GM15510 (cell line): ENCODE measurements around the gene CPSF2.

ENCODE experiments used
- POLR2A ChIP-seq: IDR thresholded peaks from 3 replicates; pipeline ENCODE4 v1.6.1; 2011; ENCODE audit warnings: borderline replicate concordance; ENCODE audit not compliant: insufficient read length; ENCODE audit errors: extremely low read depth

Gene CPSF2

DNA sequence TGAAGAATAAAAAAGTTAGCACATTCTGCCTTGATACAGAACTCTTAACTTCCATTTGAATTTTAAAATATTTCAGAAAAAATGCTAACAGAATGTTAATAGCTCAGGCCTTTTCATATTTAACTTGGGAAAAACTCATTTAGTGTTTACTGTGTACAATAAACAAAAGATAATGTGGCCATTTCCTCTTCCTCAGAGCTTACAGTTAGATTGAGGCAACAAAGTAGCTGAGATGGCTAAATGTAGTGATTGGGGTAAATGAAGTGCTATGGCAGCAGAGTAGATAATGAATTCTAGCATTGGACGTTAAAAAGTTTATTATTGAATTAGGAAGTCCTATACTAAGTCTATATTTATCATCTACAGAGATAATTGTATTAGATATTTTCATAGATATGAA, 12.7 kb downstream of the CPSF2 start:
- TF ChIP-seq POLR2A, result no peak

DNA sequence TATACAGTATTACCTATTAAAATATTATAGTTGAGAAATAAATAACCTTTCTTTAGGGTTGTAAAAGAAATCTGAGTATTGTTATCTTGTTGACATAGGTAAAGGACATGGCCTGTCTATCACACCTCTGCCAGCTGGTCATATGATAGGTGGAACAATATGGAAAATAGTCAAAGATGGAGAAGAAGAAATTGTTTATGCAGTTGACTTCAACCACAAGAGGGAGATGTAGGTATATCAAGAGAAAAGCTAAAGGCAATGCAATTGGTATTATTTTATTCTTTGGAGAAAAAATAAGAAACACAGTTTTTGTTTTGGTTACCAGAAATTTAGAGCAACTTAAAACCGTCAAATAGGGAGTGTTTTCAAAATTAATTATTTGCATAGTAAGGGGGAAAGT, 13.5 kb downstream of the CPSF2 start:
- TF ChIP-seq POLR2A, result no peak

DNA sequence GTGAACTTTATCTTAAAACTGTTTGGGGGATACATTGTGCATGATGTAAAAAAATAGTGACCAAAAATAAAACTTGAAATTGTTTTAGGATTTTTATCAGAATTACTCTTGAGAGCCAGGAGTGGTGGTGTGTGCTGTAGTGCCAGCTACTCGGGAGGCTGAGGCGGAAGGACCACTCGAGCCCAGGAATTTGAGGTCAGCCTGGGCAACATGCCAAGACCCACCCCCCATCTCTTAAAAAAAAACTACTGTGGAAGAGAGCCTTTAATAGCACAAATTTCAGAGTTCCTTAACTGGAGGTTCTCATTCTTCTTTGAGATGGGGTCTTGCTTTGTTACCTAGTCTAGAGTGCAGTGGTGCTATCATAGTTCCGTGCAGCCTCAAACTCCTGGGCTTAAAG, 21.5 kb downstream of the CPSF2 start:
- no peak for TF ChIP-seq POLR2A

DNA sequence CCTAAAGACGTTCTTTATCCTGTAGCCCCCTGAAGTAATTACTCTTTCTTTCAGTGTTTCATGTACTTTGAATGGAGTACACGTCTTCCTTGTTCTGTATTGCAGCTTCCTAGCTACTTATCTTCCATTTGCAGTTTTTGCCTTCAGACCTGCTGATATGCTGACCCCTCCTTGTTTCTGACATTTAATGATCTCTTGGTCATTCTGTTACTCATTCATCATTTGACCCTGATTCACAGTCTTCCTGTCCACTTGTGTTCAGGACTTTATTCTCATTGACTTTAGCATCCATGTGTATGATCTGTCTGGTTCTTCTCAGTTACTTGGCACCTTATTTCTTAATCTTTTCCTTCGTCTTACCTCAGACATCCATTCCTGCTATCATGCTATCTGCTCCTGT, 22.2 kb downstream of the CPSF2 start:
- no peak for TF ChIP-seq POLR2A

DNA sequence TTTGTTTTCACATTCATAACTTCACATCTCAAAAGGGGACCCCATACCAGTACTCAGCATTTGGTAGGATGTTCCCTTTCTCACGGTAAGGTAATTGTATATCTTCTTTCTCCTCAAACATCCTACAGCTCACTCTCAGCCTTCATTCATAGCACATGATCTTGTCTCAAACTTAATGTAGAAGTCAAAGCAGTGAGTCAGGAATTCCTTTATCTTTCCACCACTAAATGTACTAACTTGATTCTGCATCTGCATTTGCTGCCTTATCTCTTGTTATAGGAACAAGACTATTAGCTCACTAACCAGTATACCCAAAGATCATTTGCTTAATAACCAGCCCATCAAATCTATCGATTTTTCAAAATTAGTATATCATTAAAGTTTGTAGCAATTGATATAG, 22.9 kb downstream of the CPSF2 start:
- TF ChIP-seq POLR2A, result no peak

DNA sequence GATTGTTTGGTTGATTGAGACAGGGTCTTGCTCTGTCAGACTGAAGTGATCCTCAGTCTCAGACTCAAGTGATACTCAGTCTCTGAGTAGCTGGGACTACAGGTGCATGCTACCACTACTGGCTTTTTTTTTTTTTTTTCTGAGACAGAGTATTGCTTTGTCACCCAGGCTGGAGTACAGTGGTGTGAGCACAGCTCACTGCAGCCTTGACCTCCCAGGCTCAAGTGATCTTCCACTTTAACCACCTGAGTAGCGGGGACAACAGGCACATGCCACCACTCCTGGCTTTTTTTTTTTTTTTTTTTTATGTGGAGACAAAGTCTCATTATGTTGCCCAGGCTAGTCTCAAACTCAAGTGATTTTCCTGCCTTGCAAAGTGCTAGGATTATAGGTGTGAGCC, 31.8 kb downstream of the CPSF2 start:
- TF ChIP-seq POLR2A, result no peak

DNA sequence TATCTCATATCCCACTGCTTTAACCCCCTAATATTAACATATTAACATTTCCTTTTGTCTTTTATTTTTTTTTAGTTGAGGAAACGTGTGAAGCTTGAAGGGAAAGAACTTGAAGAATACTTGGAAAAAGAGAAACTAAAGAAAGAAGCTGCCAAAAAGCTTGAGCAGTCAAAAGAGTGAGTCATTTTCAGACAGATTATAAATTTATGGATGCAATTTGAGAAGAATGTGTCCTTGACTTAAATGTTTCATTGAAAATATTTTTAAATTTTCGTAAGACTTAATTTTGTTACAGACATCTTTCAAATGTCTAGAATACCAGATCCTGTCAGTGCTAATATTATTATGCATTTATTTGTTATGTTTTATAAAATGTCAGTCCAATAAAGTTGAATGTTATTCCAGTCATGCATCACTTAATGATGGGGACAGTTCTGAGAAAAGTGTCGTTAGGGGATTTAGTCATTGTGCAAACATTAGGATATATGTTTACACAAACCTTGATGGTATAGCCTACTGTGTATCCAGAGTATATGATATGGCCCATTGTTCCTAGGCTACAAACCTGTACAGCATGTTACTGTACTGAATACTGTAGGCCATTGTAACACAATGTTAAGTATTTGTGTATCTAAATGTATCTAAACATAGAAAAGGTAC, 32.6 kb downstream of the CPSF2 start:
- TF ChIP-seq POLR2A, result no peak

DNA sequence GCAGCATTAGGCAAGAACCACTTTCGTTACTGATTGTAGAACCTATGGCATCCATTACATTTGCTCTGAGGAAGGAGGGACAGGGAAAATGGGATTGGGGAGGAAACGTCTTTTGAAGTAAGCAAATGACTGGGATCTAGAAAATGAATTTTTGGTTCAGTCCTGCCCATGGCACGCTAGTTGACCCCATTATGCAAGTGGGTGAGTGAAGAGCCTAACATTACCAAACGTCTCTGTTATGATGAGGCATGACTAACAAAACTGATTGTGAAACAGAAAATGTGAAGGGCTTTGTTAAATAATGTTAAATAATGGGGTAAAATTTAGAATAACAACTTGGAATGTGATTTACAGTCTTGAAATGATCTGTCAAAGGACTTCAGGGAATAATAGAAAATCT, 38.9 kb downstream of the CPSF2 start:
- TF ChIP-seq POLR2A, result no peak

DNA sequence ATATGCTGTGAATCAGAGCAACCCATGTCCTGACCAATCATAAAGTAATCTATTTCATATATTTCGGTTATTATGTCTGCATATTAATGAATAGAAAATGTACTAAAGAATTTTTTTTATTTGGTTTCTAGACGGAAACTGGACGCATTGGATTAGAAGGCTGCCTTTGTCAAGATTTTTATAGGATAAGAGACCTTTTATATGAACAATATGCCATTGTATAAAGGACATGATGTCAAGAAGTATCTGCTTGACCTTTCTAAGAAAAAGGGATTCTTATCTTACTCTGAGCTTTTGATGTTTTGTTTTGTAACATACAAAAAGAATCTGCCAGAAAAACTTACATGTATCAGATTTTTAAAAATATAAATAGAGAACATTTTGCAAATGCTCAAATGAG, 39.8 kb downstream of the CPSF2 start:
- no peak for TF ChIP-seq POLR2A

DNA sequence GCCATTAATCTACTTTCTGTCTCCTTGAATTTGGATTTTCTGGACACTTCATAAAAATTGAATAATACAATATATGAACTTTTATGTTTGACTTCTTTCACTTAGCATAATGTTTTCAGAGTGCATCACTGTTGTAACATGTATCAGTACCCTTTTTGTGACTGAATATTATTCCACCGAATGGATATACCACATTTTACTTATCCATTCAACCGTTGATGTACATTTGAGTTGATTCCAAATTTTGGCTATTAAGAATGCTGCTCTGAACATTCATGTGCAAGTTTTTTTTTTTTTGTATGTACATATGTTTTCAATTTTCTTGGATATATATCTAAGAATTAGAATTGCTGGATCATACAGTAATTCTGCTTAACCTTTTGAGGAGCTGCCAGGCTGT, 43.2 kb downstream of the CPSF2 start:
- TF ChIP-seq POLR2A, result no peak

DNA sequence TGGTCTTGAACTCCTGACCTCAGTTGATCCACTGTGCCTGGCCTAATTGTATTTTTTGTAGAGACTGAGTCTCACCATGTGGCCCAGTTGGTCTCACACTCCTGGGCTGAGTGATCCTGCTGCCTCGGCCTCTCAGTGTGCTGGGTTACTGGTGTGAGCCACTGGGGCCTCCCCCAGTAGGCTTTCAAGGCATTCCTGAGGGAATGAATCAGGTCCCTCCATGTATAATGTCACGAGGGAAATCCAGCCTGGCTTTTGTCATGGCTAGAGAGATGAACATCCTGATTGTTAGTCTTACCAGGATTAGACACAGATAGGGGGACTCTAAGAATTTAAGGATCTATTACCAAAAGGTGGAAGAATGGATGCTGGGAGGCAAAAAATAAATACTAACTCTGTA, 51.9 kb downstream of the CPSF2 start:
- TF ChIP-seq POLR2A, result no peak

DNA sequence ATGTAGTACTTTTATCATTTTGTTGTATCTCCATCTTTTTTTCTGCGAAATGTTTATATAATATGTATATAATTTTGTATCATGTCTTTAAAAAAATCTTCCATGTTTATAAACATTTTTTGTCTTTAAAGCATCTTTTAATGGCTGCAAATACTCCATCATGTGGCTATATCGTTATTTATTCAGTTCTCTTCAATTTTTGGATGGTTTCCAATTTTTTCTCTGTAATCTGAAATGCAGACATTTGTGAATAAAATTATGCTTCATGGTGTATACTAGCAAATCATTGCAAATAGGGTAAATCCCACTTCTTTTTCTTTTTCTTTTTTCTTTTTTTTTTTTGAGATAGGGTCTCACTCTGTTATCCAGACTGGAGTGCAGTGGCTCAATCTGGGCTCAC, 54.0 kb downstream of the CPSF2 start:
- no peak for TF ChIP-seq POLR2A

DNA sequence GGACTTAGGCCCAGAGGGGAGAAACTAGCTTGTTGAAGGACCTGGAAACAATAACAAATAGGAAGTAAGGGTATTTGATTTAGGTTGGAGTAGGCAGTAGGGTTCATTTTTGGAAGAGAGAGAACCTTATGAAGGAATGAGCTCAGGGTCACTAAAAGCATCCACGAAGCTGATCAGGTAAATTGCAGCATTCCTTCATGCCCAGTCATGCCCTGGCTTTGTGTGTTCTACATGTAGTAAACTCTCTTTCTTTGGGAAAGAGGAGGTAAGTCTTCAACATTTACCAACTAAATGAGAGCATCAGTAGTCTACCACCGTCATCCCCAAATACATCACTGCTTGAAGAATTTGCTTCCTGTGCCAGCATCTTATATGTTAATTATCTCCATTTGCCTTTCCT, 54.7 kb downstream of the CPSF2 start:
- no peak for TF ChIP-seq POLR2A

DNA sequence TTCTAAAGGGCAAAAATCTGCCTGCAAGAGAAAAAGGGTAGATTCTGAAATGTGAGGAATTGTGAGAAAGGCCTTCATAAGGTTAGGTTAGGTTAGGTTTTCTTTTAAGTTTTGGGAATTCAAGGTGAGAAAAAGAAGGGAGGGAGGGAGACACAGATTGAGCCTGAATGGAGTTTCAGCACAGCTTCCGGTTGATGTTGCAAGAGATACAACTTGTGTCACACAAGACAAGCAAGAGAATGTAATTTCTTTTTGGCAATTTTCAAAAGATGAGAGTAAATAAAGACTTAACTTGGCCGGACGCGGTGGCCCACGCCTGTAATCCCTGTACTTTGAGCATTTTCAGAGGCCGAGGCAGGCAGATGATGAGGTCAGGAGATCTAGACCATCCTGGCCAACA, 63.8 kb downstream of the CPSF2 start:
- TF ChIP-seq POLR2A, result no peak

DNA sequence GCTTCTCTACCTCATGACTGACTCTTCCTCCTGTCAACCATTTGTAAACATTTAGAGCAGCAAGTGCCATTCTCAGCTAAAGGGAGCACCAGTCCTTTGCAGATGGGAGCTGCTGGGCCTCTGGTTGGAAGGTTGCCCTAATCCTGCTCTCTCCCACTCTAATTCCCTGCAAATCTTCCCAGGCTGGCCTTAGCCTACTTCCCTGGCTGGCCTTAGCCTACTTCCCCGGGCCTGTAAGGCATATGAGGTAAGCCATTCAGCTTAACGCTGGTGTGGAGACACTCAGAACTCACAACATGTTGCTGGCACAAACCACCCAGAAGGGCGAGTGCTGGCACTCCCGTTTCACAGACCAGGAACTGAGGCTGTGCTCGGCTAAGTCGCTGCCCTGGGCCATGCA, 69.0 kb downstream of the CPSF2 start:
- no peak for TF ChIP-seq POLR2A

DNA sequence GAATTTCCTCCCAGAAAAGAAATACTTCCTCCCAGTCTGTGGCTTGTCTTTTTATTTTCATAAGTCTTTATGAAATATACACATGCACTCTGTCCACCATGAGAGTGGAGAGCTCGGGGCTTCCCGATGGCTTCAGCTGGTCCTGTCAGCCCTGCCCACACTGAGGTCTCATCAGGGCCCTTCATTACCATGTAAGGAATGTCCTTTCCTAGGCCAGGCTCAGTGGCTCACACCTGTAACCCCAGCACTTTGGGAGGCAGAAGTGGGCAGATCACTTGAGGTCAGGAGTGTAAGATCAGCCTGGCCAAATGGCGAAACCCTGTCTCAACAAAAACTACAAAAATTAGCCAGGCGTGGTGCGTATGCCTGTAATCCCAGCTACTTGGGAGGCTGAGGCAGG, 77.0 kb downstream of the CPSF2 start:
- TF ChIP-seq POLR2A, result no peak

DNA sequence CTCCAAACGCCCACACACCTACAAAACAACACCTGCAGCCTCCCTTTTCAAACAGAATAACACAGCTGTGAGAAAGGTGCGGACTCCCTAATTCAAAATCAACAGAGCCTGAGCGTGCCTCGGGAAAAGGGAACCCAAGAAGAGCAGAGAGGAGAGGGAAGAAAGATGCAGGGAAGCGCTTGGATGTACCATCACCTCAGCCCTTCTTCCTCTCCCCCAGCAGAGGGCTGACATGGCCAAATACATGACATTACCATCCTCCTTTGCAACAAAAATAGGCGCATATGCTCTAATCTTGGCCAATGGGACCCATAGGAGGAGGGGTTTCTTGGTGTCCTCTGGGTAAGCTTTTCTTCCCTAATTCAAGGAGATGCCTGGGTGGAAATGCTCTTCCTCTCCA, 78.0 kb downstream of the CPSF2 start:
- no peak for TF ChIP-seq POLR2A

DNA sequence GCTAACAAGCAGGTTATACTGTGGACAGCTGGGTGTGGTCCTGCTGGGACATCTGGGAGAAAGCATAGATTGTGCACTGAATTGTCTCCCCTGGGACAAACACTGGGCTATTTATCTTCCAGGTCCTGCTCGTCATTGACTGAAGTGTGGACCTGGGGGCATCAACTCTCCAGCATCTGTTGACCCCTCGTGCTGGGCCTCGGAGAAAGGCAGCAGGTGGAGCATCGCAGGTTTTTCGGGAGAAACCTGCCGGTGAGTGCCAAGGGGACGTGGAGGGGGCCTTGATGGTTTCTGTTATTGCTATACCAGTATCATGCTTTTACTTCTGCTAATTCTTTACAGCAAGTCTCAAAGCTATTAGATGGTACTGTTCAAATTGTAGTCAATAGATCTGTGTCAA, 81.3 kb downstream of the CPSF2 start:
- no peak for TF ChIP-seq POLR2A

DNA sequence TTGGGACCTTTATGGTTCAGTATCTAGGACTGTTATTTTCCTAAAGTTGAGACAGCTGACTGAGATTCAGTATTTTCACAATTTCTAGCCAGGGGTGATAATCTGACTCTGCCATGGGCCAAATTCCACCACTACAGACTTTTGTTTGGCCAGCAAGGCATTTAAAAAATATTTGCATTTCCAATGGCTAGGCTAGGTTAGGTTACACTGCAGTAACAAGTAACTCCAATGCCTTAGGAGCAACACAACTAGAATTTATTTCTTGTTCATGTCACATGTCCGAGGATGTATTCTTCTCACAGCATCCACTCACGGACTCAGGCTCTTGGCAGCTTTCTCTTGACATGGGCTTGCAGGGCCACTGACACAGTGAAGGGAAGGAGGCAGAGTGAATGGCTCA, 83.0 kb downstream of the CPSF2 start:
- TF ChIP-seq POLR2A, result no peak
